ENCODE results near the gene MYO1D.

The MYO1D gene

GRCh38 chr17:32491371-32492263, 385.3 kb downstream of the MYO1D start:
- H3K9me3 ChIP-seq (ENCODE audit: insufficient read depth, low read length) = no peaks in the 10 kb centered on the region
- H3K36me3 ChIP-seq (replicated peaks; ENCODE audit: low read depth, low read length) = peaks cover 30% of the 10 kb centered on the region
- H3K4me2 ChIP-seq (ENCODE audit: low read length) = no peak overlapping the region
- H2AFZ ChIP-seq (ENCODE audit: low read depth, low read length) = no peak overlapping the region
- TF ChIP-seq EZH2phosphoT487 (IDR thresholded peaks at IDR 0.05; ENCODE audit: low read depth) = no peak
- TF ChIP-seq CTCF (IDR thresholded peaks at IDR 0.05; ENCODE audit: low read depth, low read length) = no peak
- no peak overlapping the region for H3K27ac ChIP-seq (ENCODE audit: low read length)
- peaks cover 15% of the 10 kb centered on the region; the same call in 1 of the 2 replicates for H3K79me2 ChIP-seq (ENCODE audit: low read length)
- peaks cover 23% of the 10 kb centered on the region for H4K20me1 ChIP-seq (ENCODE audit: insufficient read depth, low read length)
- peaks cover 15% of the 10 kb centered on the region for H3K4me1 ChIP-seq (ENCODE audit: low read length)
- no peak overlapping the region for H3K4me3 ChIP-seq (ENCODE audit: low read length)
- no peak overlapping the region for H3K9ac ChIP-seq (ENCODE audit: low read length)
- no peaks in the 10 kb centered on the region for H3K27me3 ChIP-seq (ENCODE audit: low read depth, low read length)

GRCh38 chr17:32490101-32490482, 386.8 kb downstream of the MYO1D start:
- Histone ChIP-seq H3K79me2 (ENCODE audit: low read length) (peaks cover 15% of the 10 kb centered on the region; the same call in 1 of the 2 replicates), H3K36me3 (replicated peaks; ENCODE audit: low read depth, low read length) (peaks cover 30% of the 10 kb centered on the region), H3K4me3 (ENCODE audit: low read length) (no peak overlapping the region), H3K4me1 (ENCODE audit: low read length) (peaks cover 18% of the 10 kb centered on the region), H3K4me2 (ENCODE audit: low read length) (no peak overlapping the region), H3K27me3 (ENCODE audit: low read depth, low read length) (no peaks in the 10 kb centered on the region), H3K9me3 (ENCODE audit: insufficient read depth, low read length) (no peaks in the 10 kb centered on the region), H4K20me1 (ENCODE audit: insufficient read depth, low read length) (peaks cover 23% of the 10 kb centered on the region), H3K27ac (ENCODE audit: low read length) (no peak overlapping the region), H2AFZ (ENCODE audit: low read depth, low read length) (no peak overlapping the region), H3K9ac (ENCODE audit: low read length) (no peak overlapping the region)
- TF ChIP-seq EZH2phosphoT487 (IDR thresholded peaks at IDR 0.05; ENCODE audit: low read depth) (no peak), CTCF (IDR thresholded peaks at IDR 0.05; ENCODE audit: low read depth, low read length) (no peak)

- no peak for TF ChIP-seq EZH2phosphoT487 (IDR thresholded peaks at IDR 0.05; ENCODE audit: low read depth)
- Histone ChIP-seq H3K79me2 (ENCODE audit: low read length) (peaks cover 15% of the 10 kb centered on the region; the same call in 1 of the 2 replicates), H2AFZ (ENCODE audit: low read depth, low read length) (no peak overlapping the region), H4K20me1 (ENCODE audit: insufficient read depth, low read length) (peaks cover 23% of the 10 kb centered on the region), H3K4me2 (ENCODE audit: low read length) (no peak overlapping the region), H3K9ac (ENCODE audit: low read length) (no peak overlapping the region), H3K27me3 (ENCODE audit: low read depth, low read length) (no peaks in the 10 kb centered on the region), H3K27ac (ENCODE audit: low read length) (no peak overlapping the region), H3K4me1 (ENCODE audit: low read length) (peaks cover 18% of the 10 kb centered on the region), H3K4me3 (ENCODE audit: low read length) (no peak overlapping the region), H3K36me3 (replicated peaks; ENCODE audit: low read depth, low read length) (peaks cover 30% of the 10 kb centered on the region), H3K9me3 (ENCODE audit: insufficient read depth, low read length) (no peaks in the 10 kb centered on the region)
These were observed 387.4 kb downstream of the MYO1D start for GRCh38 chr17:32489320-32490100.

- no peaks in the 10 kb centered on the region for H3K27me3 ChIP-seq (ENCODE audit: low read depth, low read length)
- H3K36me3 ChIP-seq (replicated peaks; ENCODE audit: low read depth, low read length) = peaks cover 30% of the 10 kb centered on the region
- peaks cover 23% of the 10 kb centered on the region for H4K20me1 ChIP-seq (ENCODE audit: insufficient read depth, low read length)
- no peak overlapping the region for H3K4me3 ChIP-seq (ENCODE audit: low read length)
- no peak for TF ChIP-seq EZH2phosphoT487 (IDR thresholded peaks at IDR 0.05; ENCODE audit: low read depth)
- no peak for TF ChIP-seq CTCF (IDR thresholded peaks at IDR 0.05; ENCODE audit: low read depth, low read length)
- peaks cover 15% of the 10 kb centered on the region; the same call in 1 of the 2 replicates for H3K79me2 ChIP-seq (ENCODE audit: low read length)
- no peak overlapping the region for H2AFZ ChIP-seq (ENCODE audit: low read depth, low read length)
- no peaks in the 10 kb centered on the region for H3K9me3 ChIP-seq (ENCODE audit: insufficient read depth, low read length)
- peaks cover 22% of the 10 kb centered on the region for H3K4me1 ChIP-seq (ENCODE audit: low read length)
- no peak overlapping the region for H3K4me2 ChIP-seq (ENCODE audit: low read length)
- H3K9ac ChIP-seq (ENCODE audit: low read length) = no peak overlapping the region
- H3K27ac ChIP-seq (ENCODE audit: low read length) = no peak overlapping the region
These were observed 388.2 kb downstream of the MYO1D start for GRCh38 chr17:32488604-32489180.

Measured in OCI-LY3 (cell line).